Smooth muscle cell (in vitro differentiated cells): Measurements from ENCODE around the gene CENPF. TPM values are rescaled to one million over a fixed set of nuclear protein-coding genes. Genes with fewer than 3 reads are reported as not detected.
"Not testable (repeated sequence)": the region's sequence is repeated elsewhere in the genome, so short reads cannot be mapped to it uniquely, and the experiment has no call there.

Source experiments
- DNase-seq: peaks from one replicate; lab custom pipeline; 2025; ENCODE audit not compliant: unreplicated experiment; lab: John Stamatoyannopoulos, UW
- H2AFZ ChIP-seq: fragments of 200-600 bp; sonication (generic); 2 replicates; pipeline ENCODE4 v1.6.0; 2016; ENCODE audit warnings: antibody characterized with exemption, low read depth, mild to moderate bottlenecking
- H3F3A ChIP-seq: fragments of 200-600 bp; sonication (generic); 2 replicates; pipeline ENCODE4 v1.6.0; 2017; ENCODE audit warnings: antibody characterized with exemption, low read depth
- H3K27ac ChIP-seq: fragments of 200-600 bp; sonication (generic); 2 replicates; pipeline ENCODE4 v1.5.1; 2016; ENCODE audit warnings: low read depth, mild to moderate bottlenecking
- H3K27me3 ChIP-seq: fragments of 200-600 bp; sonication (generic); 2 replicates; pipeline ENCODE4 v1.6.1; 2016; ENCODE audit warnings: low read depth, mild to moderate bottlenecking
- H3K36me3 ChIP-seq: fragments of 200-600 bp; sonication (generic); 2 replicates; pipeline ENCODE4 v1.5.1; 2016; ENCODE audit warnings: low read depth
- H3K4me1 ChIP-seq: fragments of 200-600 bp; sonication (generic); 2 replicates; pipeline ENCODE4 v1.5.1; 2016; ENCODE audit warnings: low read depth
- H3K4me2 ChIP-seq: fragments of 200-600 bp; sonication (generic); 2 replicates; pipeline ENCODE4 v1.6.0; 2016; ENCODE audit warnings: mild to moderate bottlenecking
- H3K4me3 ChIP-seq: fragments of 200-600 bp; sonication (generic); 2 replicates; pipeline ENCODE4 v1.5.1; 2016; ENCODE audit warnings: mild to moderate bottlenecking
- H3K79me2 ChIP-seq: fragments of 200-600 bp; sonication (generic); 2 replicates; pipeline ENCODE4 v1.6.0; 2016; ENCODE audit warnings: low read depth, mild to moderate bottlenecking
- H3K9ac ChIP-seq: fragments of 200-600 bp; sonication (generic); 2 replicates; pipeline ENCODE4 v1.6.0; 2016; ENCODE audit warnings: low read depth
- H3K9me3 ChIP-seq: fragments of 200-600 bp; sonication (generic); replicated peaks from 2 replicates; pipeline ENCODE4 v1.5.1; 2016; ENCODE audit warnings: low read depth
- H4K20me1 ChIP-seq: fragments of 200-600 bp; sonication (generic); 2 replicates; pipeline ENCODE4 v1.6.0; 2016; ENCODE audit warnings: low read depth
- WGBS: methylation state at CpG from one replicate; pipeline ENCODE4 v1.1.7; 2016; ENCODE audit warnings: low lambda C conversion rate; 5-methylcytosine and 5-hydroxymethylcytosine counted together
- polyA plus RNA-seq: library from polyadenylated mRNA; unstranded; fragments of >200 nt; fragmentation: Nextera tagmentation; extraction: Ambion mirVana; gene quantifications from 2 replicates; pipeline ENCODE4 v1.2.1, GENCODE V29; 2016
- total RNA-seq: library from RNA; depleted of rRNA; stranded (reverse); fragments of >200 nt; gene quantifications from 2 replicates; pipeline ENCODE4 v1.2.3, GENCODE V29; 2014
- TF ChIP-seq, protein P1 (sequence below): fragments of 200-600 bp; sonication (generic); IDR thresholded peaks from 2 replicates; pipeline ENCODE4 v1.5.1; 2017; ENCODE audit warnings: borderline replicate concordance, mild to moderate bottlenecking, antibody characterized with exemption; ENCODE audit not compliant: insufficient read depth, poor library complexity, severe bottlenecking

The CENPF gene
- total and polyA plus RNA-seq, 2 experiments from 2014 or later = 7.4 to 8.3 TPM

DNA sequence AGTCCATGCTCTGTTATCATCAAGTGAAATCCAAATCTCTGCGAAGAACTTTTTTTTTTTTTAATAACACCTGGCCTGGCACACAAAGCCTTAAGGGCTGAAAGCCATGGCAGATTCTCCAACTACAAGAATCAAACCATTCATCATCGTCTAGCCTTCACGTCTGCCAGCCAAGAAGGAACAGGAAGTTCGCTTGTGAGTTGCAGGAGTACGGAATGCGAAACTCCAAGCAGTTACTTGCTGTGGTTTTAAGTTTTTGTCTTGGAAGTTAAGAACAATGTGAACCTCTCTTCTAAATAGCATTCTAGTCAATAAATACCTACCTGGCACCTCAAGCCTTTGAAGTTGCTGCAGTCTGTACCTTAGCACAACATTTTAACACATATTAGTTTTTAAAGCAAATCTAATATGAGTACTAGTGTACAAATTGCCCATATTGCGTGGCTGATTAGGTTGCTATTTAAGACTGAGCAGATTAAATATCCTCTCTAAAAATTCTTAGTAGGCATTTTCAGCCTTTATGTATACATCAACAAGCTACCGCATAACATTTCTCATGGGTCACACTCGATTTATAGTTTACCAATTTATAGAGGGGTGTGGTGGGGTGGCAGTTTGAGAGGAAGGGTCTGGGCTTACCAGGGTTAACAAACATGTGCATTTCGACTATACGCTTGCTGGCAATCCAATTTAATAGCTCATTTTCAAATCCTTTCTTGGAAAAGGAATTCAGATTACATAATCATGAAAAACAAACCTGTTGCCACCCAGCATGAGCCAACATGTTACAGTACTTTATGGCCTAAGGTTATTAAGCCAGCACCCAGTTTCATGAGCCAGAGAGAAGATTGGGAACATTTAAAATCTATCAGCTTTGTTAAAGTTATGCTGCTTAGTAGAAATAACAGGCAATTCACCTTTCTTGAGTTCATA is 29.3 kb upstream of the CENPF start:
- WGBS = 70% methylated on average over 11 of the region's 11 CpGs
- Histone ChIP-seq H3K9ac (peak overlapping the region; percentile 27), H3K36me3 (no peaks in the 10 kb centered on the region), H3K4me2 (peak overlapping the region; percentile 6), H2AFZ (no peak overlapping the region), H3F3A (no peaks in the 10 kb centered on the region), H3K27ac (peak overlapping the region; percentile 75), H3K27me3 (no peaks in the 10 kb centered on the region), H3K4me1 (peaks cover 3% of the 10 kb centered on the region), H3K79me2 (no peaks in the 10 kb centered on the region), H3K9me3 (peaks cover 8% of the 10 kb centered on the region), H3K4me3 (no peak overlapping the region), H4K20me1 (no peaks in the 10 kb centered on the region)
- TF ChIP-seq, protein P1, sequence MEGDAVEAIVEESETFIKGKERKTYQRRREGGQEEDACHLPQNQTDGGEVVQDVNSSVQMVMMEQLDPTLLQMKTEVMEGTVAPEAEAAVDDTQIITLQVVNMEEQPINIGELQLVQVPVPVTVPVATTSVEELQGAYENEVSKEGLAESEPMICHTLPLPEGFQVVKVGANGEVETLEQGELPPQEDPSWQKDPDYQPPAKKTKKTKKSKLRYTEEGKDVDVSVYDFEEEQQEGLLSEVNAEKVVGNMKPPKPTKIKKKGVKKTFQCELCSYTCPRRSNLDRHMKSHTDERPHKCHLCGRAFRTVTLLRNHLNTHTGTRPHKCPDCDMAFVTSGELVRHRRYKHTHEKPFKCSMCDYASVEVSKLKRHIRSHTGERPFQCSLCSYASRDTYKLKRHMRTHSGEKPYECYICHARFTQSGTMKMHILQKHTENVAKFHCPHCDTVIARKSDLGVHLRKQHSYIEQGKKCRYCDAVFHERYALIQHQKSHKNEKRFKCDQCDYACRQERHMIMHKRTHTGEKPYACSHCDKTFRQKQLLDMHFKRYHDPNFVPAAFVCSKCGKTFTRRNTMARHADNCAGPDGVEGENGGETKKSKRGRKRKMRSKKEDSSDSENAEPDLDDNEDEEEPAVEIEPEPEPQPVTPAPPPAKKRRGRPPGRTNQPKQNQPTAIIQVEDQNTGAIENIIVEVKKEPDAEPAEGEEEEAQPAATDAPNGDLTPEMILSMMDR = no peak
- DNase-seq = no peak

DNA sequence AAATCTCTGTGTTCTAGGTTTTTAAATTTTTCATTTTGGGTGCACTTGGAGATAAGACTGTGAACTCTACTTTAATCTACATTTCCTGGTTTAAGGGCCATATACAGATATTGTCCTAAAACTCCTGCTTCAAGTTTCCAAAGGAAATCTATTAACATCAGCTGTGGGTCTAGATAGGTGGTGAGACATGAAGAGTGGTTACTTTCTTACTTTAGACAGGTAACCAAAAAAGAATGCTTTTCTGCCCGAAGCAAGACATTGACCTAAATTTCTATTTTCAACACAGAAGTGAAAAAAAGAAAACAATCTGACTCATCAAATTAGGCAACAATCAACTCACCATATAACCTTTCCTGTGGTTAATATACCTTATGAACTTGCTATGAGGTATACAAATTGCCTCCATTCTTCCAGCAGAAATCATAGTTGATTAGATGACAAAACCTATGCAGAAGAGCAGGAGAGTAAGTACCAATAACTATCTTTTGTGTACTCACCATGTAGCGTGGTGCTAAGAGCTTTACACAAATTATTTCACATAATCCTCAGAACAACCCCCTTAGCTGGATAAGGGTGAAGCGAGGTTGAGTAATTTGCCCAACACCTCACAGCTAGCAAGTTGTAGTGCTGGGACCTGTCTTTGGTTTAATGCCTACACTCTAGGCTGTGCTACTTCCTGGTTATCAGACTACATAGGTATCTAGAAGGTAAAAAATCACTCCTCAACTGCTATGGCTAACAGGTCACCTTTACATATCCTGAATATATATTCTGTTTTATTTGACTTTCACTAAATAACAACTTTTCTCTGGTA is 28.2 kb upstream of the CENPF start:
- no peak for DNase-seq
- H3K9ac ChIP-seq = peak overlapping the region; percentile 27

DNA sequence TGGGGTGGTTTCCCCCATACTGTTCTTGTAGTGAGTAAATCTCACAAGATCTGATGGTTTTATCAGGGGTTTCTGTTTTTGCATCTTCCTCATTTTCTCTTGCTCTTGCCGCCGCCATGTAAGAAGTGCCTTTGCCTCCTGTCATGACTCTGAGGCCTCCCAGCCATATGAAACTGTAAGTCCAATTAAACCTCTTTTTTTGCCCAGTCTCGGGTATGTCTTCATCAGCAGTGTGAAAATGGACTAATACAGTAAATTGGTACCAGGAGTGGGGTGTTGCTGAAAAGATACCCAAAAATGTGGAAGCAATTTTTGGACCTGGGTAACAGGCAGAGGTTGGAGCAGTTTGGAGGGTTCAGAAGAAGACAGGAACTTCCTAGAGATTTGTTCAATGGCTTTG is 26.9 kb upstream of the CENPF start:
- 85% methylated on average over 3 of the region's 3 CpGs for WGBS
- H3K36me3 ChIP-seq, H3F3A ChIP-seq, H3K4me2 ChIP-seq, H2AFZ ChIP-seq, H3K9me3 ChIP-seq, H3K27ac ChIP-seq, H3K27me3 ChIP-seq, H3K4me1 ChIP-seq, H3K4me3 ChIP-seq, DNase-seq, H3K9ac ChIP-seq, H3K79me2 ChIP-seq, H4K20me1 ChIP-seq: not testable (repeated sequence)

More for the DNA sequence above, 28.2 kb upstream of the CENPF start:
- WGBS = 72% methylated on average over 3 of the region's 3 CpGs
- Histone ChIP-seq H3K79me2 (no peaks in the 10 kb centered on the region), H3K4me3 (no peak overlapping the region), H3K4me1 (peaks cover 3% of the 10 kb centered on the region), H3K36me3 (no peaks in the 10 kb centered on the region), H3K4me2 (no peak overlapping the region), H2AFZ (no peak overlapping the region), H3K27me3 (no peaks in the 10 kb centered on the region), H3K9me3 (peaks cover 8% of the 10 kb centered on the region), H3K27ac (peak overlapping the region; percentile 75), H3F3A (no peaks in the 10 kb centered on the region), H4K20me1 (no peaks in the 10 kb centered on the region)
- TF ChIP-seq, protein P1 = no peak

DNA sequence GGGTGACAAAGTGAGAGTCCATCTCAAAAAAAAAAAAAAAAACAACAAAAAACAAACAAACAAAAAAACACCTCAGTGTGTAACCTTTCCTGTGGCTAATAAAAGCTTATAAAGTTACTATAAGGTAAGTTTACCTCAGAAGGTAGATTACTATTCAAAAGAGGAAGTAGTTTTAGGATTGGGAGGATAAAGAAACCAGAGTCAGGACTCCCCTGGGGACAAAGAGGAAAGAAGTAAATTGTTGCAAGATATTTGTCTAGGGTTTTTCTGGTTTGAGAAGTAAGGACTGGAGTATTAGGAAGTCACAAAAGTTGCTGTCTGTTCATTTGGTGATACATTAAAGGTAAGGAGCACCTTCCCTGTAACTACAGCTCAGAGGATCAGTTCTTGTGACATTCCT is 23.8 kb upstream of the CENPF start:
- Histone ChIP-seq H3K4me3 (no peak overlapping the region), H3K27ac (no peak overlapping the region), H3K79me2 (no peaks in the 10 kb centered on the region), H2AFZ (no peak overlapping the region), H3K9ac (no peak overlapping the region), H3F3A (peaks cover 3% of the 10 kb centered on the region), H3K27me3 (no peaks in the 10 kb centered on the region), H3K9me3 (peaks cover 8% of the 10 kb centered on the region), H3K4me2 (no peak overlapping the region), H3K4me1 (peaks cover 8% of the 10 kb centered on the region), H4K20me1 (no peaks in the 10 kb centered on the region), H3K36me3 (no peaks in the 10 kb centered on the region)
- DNase-seq = no peak
- TF ChIP-seq, protein P1 = no peak
